NOMO-1 treated with DMSO at 0.1 percent for 48 hours (cell line): ENCODE data around the gene POU2F3.

Experiments
- DNase-seq: peaks from one replicate; lab custom pipeline; 2025; ENCODE audit not compliant: unreplicated experiment; lab: John Stamatoyannopoulos, UW

POU2F3 gene

DNA sequence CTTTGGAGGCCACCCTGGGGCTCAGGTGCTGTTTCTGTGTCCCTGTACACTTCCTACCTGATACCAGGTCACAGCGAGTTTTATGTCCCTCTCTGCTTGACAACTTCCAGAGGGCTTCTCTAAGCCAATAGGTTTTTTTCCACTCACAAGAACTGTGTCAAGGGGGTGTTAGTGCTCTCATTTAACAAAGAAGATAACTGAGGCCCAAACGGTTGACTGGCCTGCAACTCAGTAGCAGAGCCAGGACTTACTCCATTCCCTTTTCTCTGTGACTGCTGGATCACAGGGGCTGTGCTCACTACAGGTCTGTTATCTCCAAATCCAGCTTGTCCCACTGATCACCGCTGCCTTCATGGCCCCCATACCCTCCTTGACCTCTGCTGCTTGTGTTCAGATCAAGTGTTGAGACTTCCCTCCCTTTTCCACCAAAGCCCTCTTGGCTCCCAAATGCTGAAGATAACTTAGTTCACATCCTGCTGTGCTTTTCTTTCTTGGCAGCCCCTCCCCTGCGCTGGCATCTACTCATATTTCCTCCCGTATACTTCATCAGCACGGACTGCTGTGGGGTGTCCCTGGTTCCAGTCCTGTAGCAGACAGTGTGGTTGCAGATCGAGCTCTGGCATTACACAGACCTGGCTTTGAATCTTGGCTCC is 41.3 kb downstream of the POU2F3 start:
- no peak for DNase-seq

DNA sequence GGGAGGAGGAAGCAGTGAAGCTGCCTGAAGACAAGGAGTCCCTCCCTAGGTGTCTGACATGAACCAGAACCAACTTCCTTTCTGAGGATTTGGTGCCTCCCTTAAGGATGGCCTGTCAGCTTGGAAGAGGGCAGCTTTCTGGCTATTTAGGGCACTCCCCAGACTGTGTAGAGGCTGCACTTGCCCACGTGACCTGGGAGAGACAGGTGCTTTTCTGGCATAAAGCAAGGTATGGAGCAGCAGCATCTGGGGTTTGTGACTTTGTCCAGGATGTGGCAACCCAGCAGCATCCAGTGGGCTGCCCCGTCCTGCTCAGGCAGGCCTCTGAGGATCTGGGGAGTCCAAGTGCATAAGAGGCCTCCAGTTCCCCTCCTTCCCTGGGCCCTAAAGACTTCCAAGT is 43.2 kb downstream of the POU2F3 start:
- DNase-seq: no peak

- no peak for DNase-seq
Measured at GRCh38 chr11:120284272-120284671, 44.3 kb downstream of the POU2F3 start.

DNA sequence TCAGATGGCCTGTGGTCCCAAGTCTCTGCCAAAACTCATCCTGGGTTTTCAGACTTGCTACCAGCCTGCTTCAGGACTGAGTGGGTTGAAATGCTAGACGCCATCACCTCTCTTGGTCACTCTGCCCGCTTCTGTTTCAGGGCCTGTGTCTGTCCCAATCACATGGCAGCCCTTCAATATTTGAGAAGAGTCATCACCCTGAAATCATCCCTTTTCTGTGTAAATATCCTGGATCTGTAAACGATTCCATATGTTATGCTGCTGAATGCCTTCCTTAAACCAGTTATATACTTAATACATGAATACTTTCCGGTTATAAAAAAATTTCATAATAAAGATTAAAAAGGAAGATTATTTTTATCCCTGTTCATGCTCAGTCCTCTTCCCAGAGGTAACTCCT is 45.3 kb downstream of the POU2F3 start:
- DNase-seq: no peak

DNA sequence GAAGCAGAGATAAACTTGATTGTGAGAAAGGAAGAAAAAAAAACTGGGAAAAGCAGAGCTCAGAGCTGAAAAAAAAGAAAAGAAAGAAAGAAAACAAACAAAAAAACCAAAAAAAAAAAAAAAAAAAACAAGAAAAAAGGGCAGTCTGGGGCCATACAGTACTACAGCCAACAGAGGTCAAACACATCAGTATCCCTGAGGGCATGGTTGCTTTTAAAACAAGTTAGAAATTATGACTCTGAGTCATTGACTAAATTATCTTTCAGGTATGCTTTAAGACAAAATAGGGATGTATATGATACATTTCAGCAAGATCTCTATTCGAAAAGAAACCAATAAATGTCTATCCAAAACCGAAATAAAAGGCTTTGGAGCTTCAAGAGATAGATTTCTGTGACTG is 48.1 kb downstream of the POU2F3 start:
- no peak for DNase-seq

DNA sequence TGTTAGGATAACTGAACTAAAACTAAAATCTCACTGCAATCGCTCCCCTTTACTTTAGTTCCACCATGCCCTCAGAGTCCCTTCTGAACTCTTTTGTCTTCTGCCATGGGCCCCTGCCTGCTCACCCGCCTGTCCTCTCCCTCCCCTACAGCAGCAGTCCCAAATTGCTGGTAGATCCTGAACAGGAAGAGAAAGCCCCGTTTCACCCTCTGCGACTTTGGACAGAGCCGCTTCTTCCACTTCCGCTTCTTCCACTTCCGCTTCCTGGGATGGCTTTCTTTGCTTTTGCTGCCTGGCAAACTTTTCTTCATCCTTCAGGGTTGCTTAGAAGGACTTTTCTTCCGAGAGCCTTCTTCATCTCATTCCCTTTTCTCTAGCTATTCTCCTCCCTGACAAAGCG is 49.5 kb downstream of the POU2F3 start:
- DNase-seq: peak; percentile 18

GRCh38 chr11:120290956-120291355 is 51.0 kb downstream of the POU2F3 start:
- DNase-seq: no peak

GRCh38 chr11:120293038-120293800 is 53.3 kb downstream of the POU2F3 start:
- peak; percentile 70 for DNase-seq

DNA sequence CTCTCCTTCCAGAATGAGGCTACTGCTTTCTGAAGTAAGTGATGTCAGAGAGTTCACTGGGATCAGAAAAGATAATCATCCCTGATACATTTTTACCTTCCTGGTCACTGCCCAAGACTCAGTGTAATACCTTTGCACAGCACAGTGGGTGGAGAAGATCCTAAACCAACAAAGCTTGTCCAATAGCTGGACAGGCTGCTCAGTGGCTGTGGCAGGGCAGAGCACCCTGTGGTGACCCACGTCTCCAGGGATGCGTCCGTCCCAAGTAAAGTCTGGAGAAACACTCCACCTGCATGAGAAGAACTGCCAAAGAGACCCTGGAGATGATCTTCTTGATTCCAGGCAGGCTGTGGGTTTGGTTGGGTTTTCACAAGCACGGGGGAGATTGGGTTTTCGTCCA is 54.2 kb downstream of the POU2F3 start:
- no peak for DNase-seq

DNA sequence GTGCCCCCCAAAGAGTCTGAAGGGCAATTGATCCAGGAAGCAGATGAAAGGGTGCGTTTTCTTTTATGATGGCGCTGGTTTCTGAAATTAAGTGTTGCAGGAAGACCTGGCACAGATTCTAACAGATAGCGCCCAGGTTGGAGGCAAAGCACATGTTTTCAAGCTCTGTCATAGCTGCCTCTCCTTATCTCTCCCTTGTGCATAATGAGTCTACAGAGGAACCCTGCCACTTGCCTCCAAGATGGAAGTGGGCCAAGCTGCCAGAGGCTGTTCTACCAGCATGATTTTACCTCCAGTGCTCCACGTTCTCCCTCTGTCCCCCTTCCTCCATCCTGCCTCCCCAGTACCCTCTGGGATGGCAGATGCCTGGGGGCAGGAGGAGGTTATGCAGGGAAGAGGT is 55.2 kb downstream of the POU2F3 start:
- no peak for DNase-seq

DNA sequence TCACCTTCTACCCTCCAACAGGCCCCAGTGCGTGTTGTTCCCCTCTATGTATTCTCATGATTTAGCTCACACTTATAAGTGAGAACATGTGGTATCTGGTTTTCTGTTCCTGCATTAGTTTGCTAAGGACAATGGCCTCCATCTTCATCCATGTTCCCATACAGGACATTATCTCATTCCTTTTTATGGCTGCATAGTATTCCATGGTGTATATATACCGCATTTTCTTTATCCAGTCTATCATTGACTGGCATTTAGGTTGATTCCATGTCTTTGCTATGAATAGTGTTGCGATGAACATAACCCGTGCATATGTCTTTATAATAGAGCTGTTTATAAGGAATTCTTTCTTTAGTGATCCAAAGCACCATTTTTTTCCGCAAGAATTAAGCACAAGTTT is 56.6 kb downstream of the POU2F3 start:
- DNase-seq: no peak

DNA sequence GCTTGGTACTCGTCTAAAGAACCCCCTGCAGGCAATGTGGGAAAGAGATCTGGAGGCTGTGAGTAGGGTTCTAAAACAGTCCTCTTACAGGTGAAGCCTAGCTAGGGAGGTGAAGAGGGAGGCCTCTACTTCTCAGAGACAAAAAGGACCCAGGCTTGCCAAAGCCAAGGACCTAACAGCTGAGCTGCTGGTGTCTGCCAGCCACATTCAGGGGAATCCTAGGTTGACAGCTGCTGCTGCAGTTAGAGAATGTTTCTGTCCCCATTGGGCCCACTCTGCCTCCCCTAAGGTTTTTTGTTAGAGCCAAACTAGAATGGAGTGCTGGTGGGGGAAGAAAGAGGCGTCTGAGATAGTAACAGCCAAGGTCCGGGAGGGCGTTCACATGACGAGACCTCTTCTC is 58.5 kb downstream of the POU2F3 start:
- no peak for DNase-seq

GRCh38 chr11:120302001-120302805 is 62.3 kb downstream of the POU2F3 start:
- no peak for DNase-seq

DNA sequence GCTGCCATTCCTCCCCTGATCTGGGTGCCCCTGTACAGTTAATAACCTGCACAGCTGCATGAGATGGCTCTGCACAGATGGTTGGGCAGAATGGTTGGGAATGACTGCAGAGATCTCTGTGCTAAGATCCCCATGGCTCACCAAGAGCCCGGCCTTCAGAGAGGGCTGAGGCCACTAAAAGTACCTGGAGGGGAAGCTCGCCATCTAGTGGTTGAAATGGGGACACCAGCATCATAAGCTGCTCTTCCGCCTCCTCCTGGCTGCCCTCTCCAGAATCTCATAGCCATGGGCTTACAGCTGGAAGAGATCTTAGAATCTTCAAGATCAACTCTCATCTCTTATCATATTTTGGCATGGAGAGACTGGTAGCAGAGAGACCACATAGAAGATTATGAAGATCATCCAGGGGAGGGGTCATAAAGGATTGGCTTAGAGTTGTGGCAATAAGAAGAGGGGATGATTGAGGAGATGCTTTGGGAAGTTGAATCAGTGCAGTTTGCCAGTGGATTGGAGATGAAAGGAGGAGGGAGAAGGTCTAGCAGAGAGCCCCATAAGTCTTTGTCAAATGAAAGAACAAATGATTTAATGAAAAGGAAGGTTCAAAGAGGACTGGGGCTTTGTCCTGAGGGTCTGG is 63.2 kb downstream of the POU2F3 start:
- peak; percentile 62 for DNase-seq

DNA sequence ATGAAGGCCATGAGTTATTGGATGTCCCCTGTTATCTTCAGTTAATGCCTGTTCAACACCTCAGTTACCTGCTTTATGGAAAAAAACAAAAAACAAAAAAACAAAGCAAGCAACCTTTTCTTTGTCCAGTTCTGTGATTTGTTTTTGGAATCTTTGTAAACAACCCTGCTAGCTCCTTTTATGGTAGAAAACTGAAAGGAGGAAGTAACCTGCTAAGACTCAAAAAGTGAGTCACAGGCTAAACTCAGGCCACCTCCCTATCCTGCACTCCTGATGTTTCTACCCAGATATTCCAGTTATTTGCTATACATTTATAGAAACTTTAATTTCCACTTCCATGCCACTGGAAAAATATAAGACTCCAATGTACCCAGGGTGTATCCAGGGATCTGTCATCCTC is 64.6 kb downstream of the POU2F3 start:
- DNase-seq: peak; percentile 15

GRCh38 chr11:120305286-120305685 is 65.3 kb downstream of the POU2F3 start:
- no peak for DNase-seq

- DNase-seq: no peak
Measured at GRCh38 chr11:120306519-120307242, 66.7 kb downstream of the POU2F3 start.

GRCh38 chr11:120307476-120307875 is 67.5 kb downstream of the POU2F3 start:
- no peak for DNase-seq

- DNase-seq: no peak
Measured at GRCh38 chr11:120308081-120308480, 68.1 kb downstream of the POU2F3 start.

DNA sequence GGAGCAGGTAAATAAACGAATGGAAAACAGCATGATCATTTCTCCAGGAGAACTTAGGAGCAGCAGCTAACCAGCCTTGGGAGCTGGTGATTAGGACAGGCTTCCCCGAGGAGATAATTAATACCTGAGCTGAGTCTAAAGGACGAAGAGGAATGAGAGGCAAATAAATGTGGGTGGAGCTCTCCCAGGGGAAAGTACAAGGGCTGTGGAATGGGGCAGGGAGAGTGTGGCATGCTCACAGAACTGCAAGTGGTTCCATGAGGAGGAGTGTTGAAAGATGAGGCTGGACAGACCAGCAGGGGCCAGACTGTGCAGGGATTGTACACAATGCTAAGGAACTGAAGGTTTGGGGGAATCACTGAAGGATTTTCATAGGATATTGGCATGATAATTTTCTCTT is 70.9 kb downstream of the POU2F3 start:
- no peak for DNase-seq

DNA sequence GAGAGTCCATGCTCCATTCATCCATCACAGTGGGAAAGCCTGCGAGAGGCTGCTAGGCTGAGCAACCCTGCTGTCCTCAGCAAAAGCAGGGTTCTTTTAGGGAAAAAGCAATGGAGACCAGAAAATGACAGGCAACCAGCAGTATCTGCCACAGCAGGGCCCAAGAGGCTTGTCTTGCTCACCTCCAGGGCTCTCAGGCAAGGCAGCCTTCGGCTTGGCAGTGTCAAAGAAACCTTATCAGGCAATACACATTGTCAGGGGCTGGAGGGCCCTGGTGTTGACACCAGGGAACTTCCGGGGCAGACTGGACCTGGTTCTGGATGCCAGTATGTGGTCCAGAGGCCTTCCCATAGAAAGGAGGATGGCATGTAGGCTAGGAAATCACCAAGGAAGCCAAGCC is 74.9 kb downstream of the POU2F3 start:
- DNase-seq: no peak
